ENCODE data around the gene PEX11G.

PEX11G gene

GRCh38 chr19:7494416-7495098 is 5.7 kb upstream of the PEX11G start:
- no peak for DNase-seq (ENCODE audit: low spot score)

GRCh38 chr19:7492558-7492957 is 3.7 kb upstream of the PEX11G start:
- no peak for DNase-seq (ENCODE audit: low spot score)

DNA sequence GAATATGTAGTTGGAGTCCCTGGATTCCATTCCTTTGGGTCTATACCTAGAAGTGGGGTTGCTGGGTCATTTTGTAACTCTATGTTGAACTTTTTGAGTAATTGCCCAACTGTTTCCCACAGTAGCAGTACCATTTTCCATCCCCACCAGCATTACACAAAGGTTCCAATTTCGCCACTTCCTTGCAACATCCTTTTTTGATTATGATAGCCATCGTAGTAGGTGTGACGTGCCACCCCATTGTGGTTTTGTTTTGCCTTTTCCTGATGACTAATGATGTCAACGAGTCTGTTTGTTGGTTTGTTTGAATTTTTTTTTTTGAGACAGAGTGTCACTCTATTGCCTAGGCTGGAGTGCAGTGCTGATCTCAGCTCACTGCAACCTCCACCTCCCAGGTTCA is 3.3 kb upstream of the PEX11G start:
- peak; percentile 36 for DNase-seq (ENCODE audit: low spot score)

- DNase-seq (ENCODE audit: low spot score) = no peak
Measured at GRCh38 chr19:7489609-7490044, 792 bp upstream of the PEX11G start.

GRCh38 chr19:7486923-7487322 is 1.9 kb downstream of the PEX11G start:
- DNase-seq (ENCODE audit: low spot score) = no peak

GRCh38 chr19:7483720-7484201 is 5.1 kb downstream of the PEX11G start:
- no peak for DNase-seq (ENCODE audit: low spot score)

GRCh38 chr19:7482584-7483439 is 6.0 kb downstream of the PEX11G start:
- DNase-seq (ENCODE audit: low spot score) = peak; percentile 55

- DNase-seq (ENCODE audit: low spot score) = no peak
Measured at GRCh38 chr19:7480970-7481255, 7.9 kb downstream of the PEX11G start.

GRCh38 chr19:7480222-7480969 is 8.4 kb downstream of the PEX11G start:
- no peak for DNase-seq (ENCODE audit: low spot score)

GRCh38 chr19:7478843-7479227 is 10.0 kb downstream of the PEX11G start:
- DNase-seq (ENCODE audit: low spot score) = no peak

GRCh38 chr19:7478173-7478842 is 10.5 kb downstream of the PEX11G start:
- no peak for DNase-seq (ENCODE audit: low spot score)

GRCh38 chr19:7477758-7478157 is 11.1 kb downstream of the PEX11G start:
- no peak for DNase-seq (ENCODE audit: low spot score)

GRCh38 chr19:7476777-7477494 is 11.9 kb downstream of the PEX11G start:
- no peak for DNase-seq (ENCODE audit: low spot score)

DNA sequence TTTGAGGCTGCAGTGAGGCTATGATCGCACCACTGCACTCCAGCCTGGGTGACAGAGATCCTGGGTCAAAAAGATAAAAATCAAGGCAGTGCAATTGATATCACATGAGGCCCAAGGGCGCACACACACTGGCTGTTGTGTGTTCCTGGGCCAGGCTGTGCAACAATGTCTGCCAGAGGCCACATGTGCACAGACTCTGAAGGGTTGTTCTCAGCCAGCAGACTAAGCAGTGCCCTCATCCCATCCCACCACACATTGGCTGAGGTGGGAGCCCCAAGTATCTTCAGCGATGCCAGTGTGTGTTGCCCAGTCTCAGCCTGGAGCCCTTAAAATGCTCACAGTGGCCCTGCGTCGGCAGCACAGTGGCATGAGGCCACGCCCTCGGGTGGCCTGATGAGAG is 12.6 kb downstream of the PEX11G start:
- no peak for DNase-seq (ENCODE audit: low spot score)

DNA sequence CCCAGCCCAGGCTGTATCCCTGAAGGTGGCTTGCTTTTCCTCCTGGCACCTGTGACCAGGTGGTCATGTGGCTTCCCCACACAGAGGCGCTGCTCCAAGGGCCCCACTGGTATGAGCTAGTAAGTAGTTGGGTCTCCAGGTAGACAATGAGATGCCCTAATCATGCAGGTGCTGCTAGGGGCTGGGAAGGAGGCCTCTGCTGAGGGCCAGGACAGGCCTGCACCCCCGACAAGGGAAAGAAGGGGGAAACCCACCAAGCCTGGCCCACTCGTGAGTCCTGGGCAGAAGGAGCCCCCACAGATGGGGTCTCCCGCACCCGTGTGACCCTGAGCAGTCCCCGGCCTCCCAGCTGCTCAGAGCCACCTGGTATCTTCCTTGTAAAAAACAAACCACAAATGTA is 13.2 kb downstream of the PEX11G start:
- no peak for DNase-seq (ENCODE audit: low spot score)

DNA sequence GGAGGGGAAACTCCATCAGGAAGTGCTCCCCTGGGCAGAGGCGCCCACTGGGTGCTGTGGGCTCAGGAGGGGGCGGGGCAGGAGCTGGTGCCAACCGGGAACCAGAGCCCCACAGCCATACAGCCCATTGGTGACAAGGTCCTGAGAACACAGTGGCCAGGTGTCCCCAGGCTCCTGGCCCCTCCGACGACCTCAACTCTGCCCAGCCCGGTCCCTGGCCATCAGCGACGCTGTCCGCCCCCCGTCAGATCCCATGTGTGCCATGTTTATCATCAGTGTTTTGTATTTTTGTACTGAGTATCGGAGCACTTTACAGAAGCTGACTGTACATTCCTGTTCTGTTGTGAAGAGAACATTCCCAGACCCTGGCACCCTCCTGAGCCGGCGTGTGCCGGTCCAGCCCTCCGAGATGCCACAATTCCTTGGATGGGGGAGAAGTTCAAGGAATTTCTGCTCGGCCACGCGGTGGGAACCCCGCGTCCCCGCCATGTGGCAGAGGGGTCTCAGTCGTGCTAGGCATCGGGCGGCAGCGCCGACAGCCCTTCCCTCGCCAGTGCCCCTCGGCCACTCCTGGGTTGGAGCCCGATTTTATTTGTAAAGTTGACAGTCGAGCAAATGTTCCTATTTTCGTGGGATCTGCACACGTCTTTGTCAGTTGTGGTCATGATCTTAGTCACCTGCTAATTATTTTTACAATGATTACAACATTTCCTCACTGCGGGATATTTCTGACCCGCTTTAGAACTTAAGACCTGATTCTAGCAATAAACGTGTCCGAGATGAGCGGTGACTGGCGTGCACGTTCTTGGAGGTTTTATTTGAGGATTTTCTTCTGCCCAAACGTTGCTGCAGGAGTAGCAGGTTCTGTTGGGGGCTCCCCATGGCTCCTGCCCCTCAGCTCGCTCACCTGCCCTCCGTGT is 16.9 kb downstream of the PEX11G start:
- no peak for DNase-seq (ENCODE audit: low spot score)

DNA sequence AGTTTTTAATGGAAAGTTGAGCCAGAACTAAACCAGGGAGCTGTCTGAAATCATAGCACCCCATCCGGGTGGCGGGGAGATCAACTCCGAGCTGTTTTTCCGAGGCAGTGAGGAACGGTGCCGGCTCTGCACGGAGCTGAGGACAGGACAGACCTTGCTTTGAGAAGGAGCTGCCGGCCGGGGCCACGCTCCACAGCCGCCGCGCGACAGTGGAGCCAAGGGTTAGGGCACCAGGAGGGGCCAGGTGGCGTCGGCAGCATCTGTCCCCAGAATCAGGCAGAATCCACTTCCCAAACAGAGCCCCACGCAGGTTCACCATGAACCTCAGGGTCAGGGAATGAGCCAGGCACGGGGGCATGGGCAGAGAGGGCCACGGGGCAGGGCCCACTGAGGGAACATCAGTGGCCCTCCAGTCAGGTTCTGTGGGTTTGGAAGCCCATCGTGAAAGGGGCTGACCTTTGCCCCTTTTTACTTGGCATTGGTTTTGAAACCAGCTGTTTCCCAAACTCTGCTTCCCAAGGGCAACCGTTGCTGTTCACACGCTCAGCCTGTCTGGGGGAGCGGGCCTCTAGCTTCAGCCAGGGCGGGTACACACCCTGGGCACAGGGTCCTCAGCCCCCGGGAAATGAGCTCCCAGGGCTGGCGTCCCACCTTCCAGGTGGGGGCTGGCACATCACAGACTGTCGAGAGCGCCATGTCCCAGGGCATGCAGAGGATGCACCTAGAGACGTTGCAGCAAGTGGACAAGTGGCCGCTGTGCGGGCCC is 18.1 kb downstream of the PEX11G start:
- no peak for DNase-seq (ENCODE audit: low spot score)

GRCh38 chr19:7469669-7470285 is 19.1 kb downstream of the PEX11G start:
- no peak for DNase-seq (ENCODE audit: low spot score)

DNA sequence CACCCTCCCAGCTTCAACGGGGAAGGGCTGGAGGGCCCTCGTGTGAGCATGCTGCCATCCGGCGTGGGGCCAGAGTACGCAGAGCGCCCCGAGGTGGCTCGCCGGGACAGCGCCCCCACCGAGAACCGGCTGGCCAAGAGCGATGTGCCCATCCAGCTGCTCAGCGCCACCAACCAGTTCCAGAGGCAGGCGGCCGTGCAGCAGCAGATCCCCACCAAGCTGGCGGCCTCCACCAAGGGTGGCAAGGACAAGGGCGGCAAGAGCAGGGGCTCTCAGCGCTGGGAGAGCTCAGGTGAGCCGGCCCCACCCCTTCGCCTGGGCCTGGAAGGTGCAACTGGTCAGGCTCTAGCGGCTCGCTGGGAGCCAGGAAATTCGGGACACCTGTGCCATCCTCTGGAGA is 20.0 kb downstream of the PEX11G start:
- no peak for DNase-seq (ENCODE audit: low spot score)

Data from SW480 (cell line).